ENCODE measurements around the gene LAMP5. TPM values are rescaled to one million over a fixed set of nuclear protein-coding genes. Genes with fewer than 3 reads are reported as not detected.

The LAMP5 gene
- polyA plus RNA-seq, 1 donor (not counting 4 experiments of a cell fraction or from before 2014, with no cell fraction given) = not detected

DNA sequence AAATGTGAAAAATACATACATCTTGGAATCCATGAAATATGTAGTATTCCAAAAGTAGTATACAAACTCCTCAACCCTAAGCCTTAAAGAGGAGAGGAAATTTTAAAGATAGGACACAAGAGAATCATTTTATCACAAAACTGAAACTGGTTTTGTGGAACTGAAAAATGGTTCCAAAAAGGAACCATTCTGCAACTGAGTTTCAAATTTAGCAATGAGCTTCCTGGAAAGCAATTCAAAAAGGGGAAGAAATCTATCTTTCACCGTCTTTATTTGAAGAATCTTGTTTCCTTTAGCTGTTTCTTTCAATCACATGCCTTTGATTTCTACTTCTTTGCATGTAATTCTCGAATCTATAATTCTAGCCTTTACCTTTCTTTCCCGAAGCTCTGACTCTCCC is 32.2 kb upstream of the LAMP5 start:
- dilution Hi-C loops (cut with MboI; ENCODE audit: extremely low pct_ligation_motif_present, low sequenced_read_pairs) = no loop called here
- Histone ChIP-seq H3K27ac (ENCODE audit: control insufficient read depth, insufficient read depth, low read length) (no peak overlapping the region), H3K79me2 (ENCODE audit: control insufficient read depth, insufficient read depth, low read length) (no peaks in the 10 kb centered on the region), H3K4me2 (ENCODE audit: control insufficient read depth, extremely low read depth, insufficient read depth, low read depth, low read length) (no peak overlapping the region), H3K9ac (ENCODE audit: control insufficient read depth, extremely low read depth, insufficient read depth, low read length) (no peak overlapping the region), H3K4me3 (ENCODE audit: control insufficient read depth in 2 of 3, extremely low read depth in 1 of 3, insufficient read depth in 2 of 3, low read depth in 1 of 3, low read length in 3 of 3) (no peak overlapping the region), H3K27me3 (ENCODE audit: control insufficient read depth, extremely low read depth, insufficient read depth, low read length) (no peaks in the 10 kb centered on the region), H2AFZ (ENCODE audit: control insufficient read depth, low read length) (no peak overlapping the region), H3K9me1 (ENCODE audit: control insufficient read depth, extremely low read depth, insufficient read depth, low read length) (no peaks in the 10 kb centered on the region), H4K20me1 (ENCODE audit: control insufficient read depth, extremely low read depth, insufficient read depth, low read length) (no peaks in the 10 kb centered on the region), H3K4me1 (ENCODE audit: control insufficient read depth, extremely low read depth, insufficient read depth, low read length) (no peaks in the 10 kb centered on the region), H3K9me3 (ENCODE audit: control insufficient read depth, low read depth, low read length) (no peaks in the 10 kb centered on the region), H3K36me3 (ENCODE audit: control insufficient read depth in 2 of 2, extremely low read depth in 1 of 2, insufficient read depth in 2 of 2, low read length in 2 of 2) (no peaks in the 10 kb centered on the region)
- FAIRE-seq (no peak), DNase-seq (ENCODE audit: low read depth, low spot score) (no peak)
- TF ChIP-seq CTCF (optimal IDR thresholded peaks at IDR 0.05 in 1 of 3, IDR thresholded peaks at IDR 0.05 in 1 of 3, conservative IDR thresholded peaks at IDR 0.05 in 1 of 3; ENCODE audit: extremely low read depth in 1 of 3, insufficient read depth in 2 of 3, low read length in 3 of 3) = no peak
- TF ChIP-seq EZH2 (IDR thresholded peaks at IDR 0.05; ENCODE audit: low read length) = no peak

DNA sequence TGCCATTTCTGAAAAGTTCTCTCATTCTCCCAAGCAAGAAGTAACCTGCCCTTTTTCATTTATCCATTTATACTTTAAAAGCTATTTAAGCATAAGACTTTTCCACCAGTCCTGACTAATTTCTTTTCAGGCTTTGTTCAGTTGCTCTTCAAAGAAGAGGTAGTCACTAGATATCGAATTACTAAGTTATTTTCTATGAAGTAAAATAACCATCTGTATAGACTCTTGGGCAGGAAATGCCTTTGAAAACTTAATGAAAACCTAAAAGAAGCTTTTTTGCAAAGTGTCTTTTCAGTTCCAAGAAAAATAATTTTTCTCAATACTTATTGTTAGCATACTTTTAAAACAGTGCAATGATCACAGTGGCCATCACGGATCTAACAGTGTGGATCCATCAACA is 31.3 kb upstream of the LAMP5 start:
- no peak for TF ChIP-seq CTCF (optimal IDR thresholded peaks at IDR 0.05 in 1 of 3, IDR thresholded peaks at IDR 0.05 in 1 of 3, conservative IDR thresholded peaks at IDR 0.05 in 1 of 3; ENCODE audit: extremely low read depth in 1 of 3, insufficient read depth in 2 of 3, low read length in 3 of 3)
- no peaks in the 10 kb centered on the region for H3K9me3 ChIP-seq (ENCODE audit: control insufficient read depth, low read depth, low read length)
- no peaks in the 10 kb centered on the region for H3K36me3 ChIP-seq (ENCODE audit: control insufficient read depth in 2 of 2, extremely low read depth in 1 of 2, insufficient read depth in 2 of 2, low read length in 2 of 2)
- no peak overlapping the region for H3K9ac ChIP-seq (ENCODE audit: control insufficient read depth, extremely low read depth, insufficient read depth, low read length)
- no peak overlapping the region for H3K4me3 ChIP-seq (ENCODE audit: control insufficient read depth in 2 of 3, extremely low read depth in 1 of 3, insufficient read depth in 2 of 3, low read depth in 1 of 3, low read length in 3 of 3)
- no peak overlapping the region for H3K27ac ChIP-seq (ENCODE audit: control insufficient read depth, insufficient read depth, low read length)
- H2AFZ ChIP-seq (ENCODE audit: control insufficient read depth, low read length) = no peak overlapping the region
- dilution Hi-C loops (cut with MboI; ENCODE audit: extremely low pct_ligation_motif_present, low sequenced_read_pairs) = no loop called here
- no peak overlapping the region for H3K4me2 ChIP-seq (ENCODE audit: control insufficient read depth, extremely low read depth, insufficient read depth, low read depth, low read length)
- DNase-seq (ENCODE audit: low read depth, low spot score) = no peak
- no peaks in the 10 kb centered on the region for H3K4me1 ChIP-seq (ENCODE audit: control insufficient read depth, extremely low read depth, insufficient read depth, low read length)
- no peaks in the 10 kb centered on the region for H3K79me2 ChIP-seq (ENCODE audit: control insufficient read depth, insufficient read depth, low read length)
- no peaks in the 10 kb centered on the region for H3K27me3 ChIP-seq (ENCODE audit: control insufficient read depth, extremely low read depth, insufficient read depth, low read length)
- FAIRE-seq = no peak
- H4K20me1 ChIP-seq (ENCODE audit: control insufficient read depth, extremely low read depth, insufficient read depth, low read length) = no peaks in the 10 kb centered on the region
- no peaks in the 10 kb centered on the region for H3K9me1 ChIP-seq (ENCODE audit: control insufficient read depth, extremely low read depth, insufficient read depth, low read length)
